SH-SY5Y (cell line): ENCODE measurements around the gene ITIH6.

Source experiments
- GATA2 ChIP-seq: IDR thresholded peaks from 2 replicates; pipeline ENCODE4 v1.6.1; 2011; ENCODE audit warnings: mild to moderate bottlenecking, low read depth, low read length
- GATA3 ChIP-seq: IDR thresholded peaks from 2 replicates; pipeline ENCODE4 v1.6.1; 2011; ENCODE audit warnings: low read depth, mild to moderate bottlenecking, low read length, moderate library complexity

GRCh38 chrX:54786967-54787366 lies 11.1 kb downstream of the ITIH6 start:
- TF ChIP-seq GATA3 = no peak
- TF ChIP-seq GATA2 = no peak
